A549 (cell line): ENCODE measurements around the gene KCNQ5. TPM values are rescaled to one million over a fixed set of nuclear protein-coding genes. Genes with fewer than 3 reads are reported as not detected.

ENCODE experiments used
- ATAC-seq, 2 experiments: fragments of 200-7000 bp in 1 of 2; fragments of >200 bp in 1 of 2; cut with Nextera tagmentation in 1 of 2; cut with Tn5 transposase in 1 of 2; 3 replicates each; pipeline versions ENCODE4 v1.8.0 to v1.9.1; 2018 to 2020; ENCODE audit warnings: mild to moderate bottlenecking in 1 of 2, moderate library complexity in 1 of 2
- CTCF ChIA-PET: fragments of 300-600 bp; sonication (Branson Sonifier 250); formaldehyde crosslinking; extraction: SDS; loops from one replicate; lab custom pipeline; 2021; ENCODE audit warnings: antibody characterized with exemption, inconsistent platforms; lab: Yijun Ruan, JAX
- POLR2A ChIA-PET: fragments of 350-600 bp; formaldehyde crosslinking; extraction: SDS; loops from one replicate; lab custom pipeline; 2021; ENCODE audit warnings: antibody characterized with exemption, inconsistent platforms; lab: Yijun Ruan, JAX
- DNase-seq, 2 experiments: peaks; one replicate each; pipeline versions ENCODE4 v3.0.0 to v3.0.0-alpha.2; 2011 to 2016; ENCODE audit warnings: low read depth in 1 of 2, low spot score in 1 of 2
- FAIRE-seq: peaks from 2 replicates; lab custom pipeline; 2011; peaks lifted over from hg19 to GRCh38; lab: Jason Lieb, UNC
- H3K27ac ChIP-seq, 2 experiments: fragments of >200 bp; sonication (Bioruptor Twin); formaldehyde crosslinking; 3 replicates each; pipeline ENCODE4 v1.5.1; 2016 to 2017
- H3K4me1 ChIP-seq: fragments of >200 bp; sonication (Bioruptor Twin); formaldehyde crosslinking; 3 replicates; pipeline ENCODE4 v1.6.1; 2016
- H3K4me2 ChIP-seq: fragments of >200 bp; sonication (Bioruptor Twin); formaldehyde crosslinking; 3 replicates; pipeline ENCODE4 v1.6.1; 2016
- H3K4me3 ChIP-seq: fragments of >200 bp; sonication (Bioruptor Twin); formaldehyde crosslinking; 3 replicates; pipeline ENCODE4 v1.5.1; 2016
- H3K9me3 ChIP-seq: fragments of >200 bp; sonication (Bioruptor Twin); formaldehyde crosslinking; 3 replicates; pipeline ENCODE4 v1.6.1; 2016
- CBX2 ChIP-seq: fragments of 200-600 bp; sonication (generic); IDR thresholded peaks from 2 replicates; pipeline ENCODE4 v1.6.1; 2016; ENCODE audit warnings: low read depth, mild to moderate bottlenecking, borderline replicate concordance
- CBX8 ChIP-seq: fragments of 200-600 bp; sonication (generic); IDR thresholded peaks from 2 replicates; pipeline ENCODE4 v1.6.1; 2016
- CHD2 ChIP-seq: fragments of 150-350 bp; IDR thresholded peaks from 2 replicates; pipeline ENCODE4 v1.6.1; 2014; ENCODE audit warnings: low read length; ENCODE audit not compliant: partially characterized antibody
- CHD4 ChIP-seq: fragments of 200-600 bp; sonication (generic); IDR thresholded peaks from 2 replicates; pipeline ENCODE4 v1.6.1; 2016; ENCODE audit warnings: antibody characterized with exemption, mild to moderate bottlenecking, borderline replicate concordance
- E2F6 ChIP-seq: IDR thresholded peaks from 2 replicates; pipeline ENCODE4 v1.6.1; 2012; ENCODE audit warnings: low read depth, borderline replicate concordance
- EHMT2 ChIP-seq: fragments of 200-600 bp; sonication (generic); IDR thresholded peaks from 2 replicates; pipeline ENCODE4 v1.6.1; 2016; ENCODE audit warnings: antibody characterized with exemption, low read depth, mild to moderate bottlenecking, moderate library complexity
- ELK1 ChIP-seq: fragments of 150-350 bp; IDR thresholded peaks from 2 replicates; pipeline ENCODE4 v1.6.1; 2014; ENCODE audit warnings: low read depth, mild to moderate bottlenecking, low read length
- FOSL2 ChIP-seq, 2 experiments: fragments of 450-650 bp in 1 of 2; fragments of >200 bp in 1 of 2; sonication (Bioruptor Twin) in 1 of 2; formaldehyde crosslinking; IDR thresholded peaks; 2 replicates each; pipeline versions ENCODE4 v1.5.0 to v1.6.1; 2016 to 2020; ENCODE audit warnings: mild to moderate bottlenecking in 1 of 2, moderate library complexity in 1 of 2
- HMGXB4 ChIP-seq: fragments of 250-450 bp; sonication (Bioruptor Pico); IDR thresholded peaks from 2 replicates; pipeline ENCODE4 v1.5.0; 2021; ENCODE audit warnings: mild to moderate bottlenecking, moderate library complexity, borderline replicate concordance
- HOXA7 ChIP-seq: fragments of 250-450 bp; sonication (Bioruptor Pico); IDR thresholded peaks from 2 replicates; pipeline ENCODE4 v1.5.0; 2020; ENCODE audit warnings: mild to moderate bottlenecking, moderate library complexity
- HOXB13 ChIP-seq: fragments of 250-450 bp; sonication (Bioruptor Pico); IDR thresholded peaks from 2 replicates; pipeline ENCODE4 v1.5.0; 2020; ENCODE audit warnings: low read depth, mild to moderate bottlenecking, moderate library complexity
- JUN ChIP-seq, 2 experiments: fragments of >200 bp; sonication (Bioruptor Twin); formaldehyde crosslinking; IDR thresholded peaks; 2 replicates in 1 of 2; 3 replicates in 1 of 2; pipeline ENCODE4 v1.6.1; 2016 to 2017
- KDM1A ChIP-seq: fragments of 200-600 bp; sonication (generic); IDR thresholded peaks from 2 replicates; pipeline ENCODE4 v1.6.1; 2016; ENCODE audit warnings: low read depth, mild to moderate bottlenecking
- MAX ChIP-seq: IDR thresholded peaks from 2 replicates; pipeline ENCODE4 v1.6.1; 2012
- MYC ChIP-seq: IDR thresholded peaks from 2 replicates; pipeline ENCODE4 v1.6.1; 2012; ENCODE audit warnings: mild to moderate bottlenecking, inconsistent platforms, low read length, improper control_type of control experiment, borderline replicate concordance
- NPAS2 ChIP-seq: fragments of 250-450 bp; sonication (Bioruptor Pico); IDR thresholded peaks from 2 replicates; pipeline ENCODE4 v1.8.0; 2022; ENCODE audit warnings: mild to moderate bottlenecking, moderate library complexity, borderline replicate concordance
- PHF8 ChIP-seq: fragments of 200-600 bp; sonication (generic); IDR thresholded peaks from 2 replicates; pipeline ENCODE4 v1.6.1; 2016; ENCODE audit warnings: low read depth, mild to moderate bottlenecking, antibody characterized with exemption, moderate library complexity, borderline replicate concordance
- RFX5 ChIP-seq: fragments of 450-650 bp; IDR thresholded peaks from 2 replicates; pipeline ENCODE4 v1.7.1; 2014; ENCODE audit warnings: antibody characterized with exemption, mild to moderate bottlenecking, moderate library complexity
- ZC3H11A ChIP-seq: fragments of 450-650 bp; IDR thresholded peaks from 2 replicates; pipeline ENCODE4 v1.6.1; 2014; ENCODE audit warnings: antibody characterized with exemption, mild to moderate bottlenecking
- ZFP36 ChIP-seq: fragments of 450-650 bp; IDR thresholded peaks from 2 replicates; pipeline ENCODE4 v1.6.1; 2014; ENCODE audit warnings: borderline replicate concordance; ENCODE audit not compliant: partially characterized antibody
- ZNF302 ChIP-seq: fragments of 250-450 bp; sonication (Bioruptor Pico); IDR thresholded peaks from 2 replicates; pipeline ENCODE4 v1.9.0; 2021; ENCODE audit warnings: inconsistent platforms, mild to moderate bottlenecking, moderate library complexity
- WGBS: methylation state at CpG from one replicate; pipeline ENCODE4 v1.1.6; 2017; ENCODE audit errors: missing lambda C conversion rate; 5-methylcytosine and 5-hydroxymethylcytosine counted together
- polyA plus RNA-seq, 4 experiments: library from polyadenylated mRNA; depleted of rRNA in 3 of 4; stranded (reverse); fragments of >200 nt; fragmentation: RNase III in 1 of 4; extraction: RNeasy Plus Mini Kit Qiagen cat#74134 plus additional on column Dnase treatment in 1 of 4; gene quantifications; 2 replicates in 3 of 4; 3 replicates in 1 of 4; pipeline ENCODE4 v1.2.3, GENCODE V29; 2011 to 2017
- TF ChIP-seq, protein P1 (sequence below): fragments of >200 bp; sonication (Bioruptor Twin); formaldehyde crosslinking; IDR thresholded peaks from 2 replicates; pipeline ENCODE4 v1.6.1; 2016

KCNQ5 gene
- polyA plus RNA-seq, 2 of the 4 experiments (the other 2 are of a cell fraction) = 1.2 to 1.3 TPM

DNA sequence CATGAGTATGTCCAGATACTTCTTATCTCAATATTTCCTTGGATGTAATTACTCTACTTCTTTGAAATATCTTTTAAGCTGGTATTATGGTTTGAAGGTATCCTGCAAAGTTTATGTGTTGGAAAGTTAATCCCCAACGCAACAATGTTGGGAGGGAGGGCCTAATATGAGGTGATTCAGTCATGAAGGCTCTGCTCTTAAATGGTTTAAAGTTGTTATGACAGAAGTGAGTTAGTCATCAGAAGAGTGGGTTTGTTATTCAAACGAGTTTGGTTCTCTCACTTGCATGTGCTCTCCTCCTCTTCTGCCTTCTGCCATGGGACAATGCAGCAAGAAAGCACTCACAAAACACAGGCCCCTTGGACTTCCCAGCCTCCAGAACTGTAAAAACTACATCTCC lies 176.3 kb downstream of the KCNQ5 start:
- POLR2A ChIA-PET = no interaction called here
- H3K27ac ChIP-seq = no peak overlapping the region
- no peak overlapping the region for H3K4me3 ChIP-seq
- FAIRE-seq = no peak
- ATAC-seq = no peak
- H3K9me3 ChIP-seq = no peaks in the 10 kb centered on the region
- CTCF ChIA-PET = no interaction called here
- DNase-seq = no peak
- WGBS = 36% methylated on average over 2 of the region's 2 CpGs
- no peaks in the 10 kb centered on the region for H3K4me1 ChIP-seq
- TF ChIP-seq ZC3H11A = no peak
- no peak for TF ChIP-seq ZFP36
- TF ChIP-seq MYC = no peak
- TF ChIP-seq CHD4 = no peak
- TF ChIP-seq HMGXB4 (CRISPR knock-in tag) = no peak
- TF ChIP-seq CBX2 = no peak
- TF ChIP-seq NPAS2 (CRISPR knock-in tag) = no peak
- no peak for TF ChIP-seq ELK1
- TF ChIP-seq RFX5 = no peak
- no peak for TF ChIP-seq PHF8
- no peak for TF ChIP-seq CHD2
- TF ChIP-seq EHMT2 = no peak
- H3K4me2 ChIP-seq = no peak overlapping the region

DNA sequence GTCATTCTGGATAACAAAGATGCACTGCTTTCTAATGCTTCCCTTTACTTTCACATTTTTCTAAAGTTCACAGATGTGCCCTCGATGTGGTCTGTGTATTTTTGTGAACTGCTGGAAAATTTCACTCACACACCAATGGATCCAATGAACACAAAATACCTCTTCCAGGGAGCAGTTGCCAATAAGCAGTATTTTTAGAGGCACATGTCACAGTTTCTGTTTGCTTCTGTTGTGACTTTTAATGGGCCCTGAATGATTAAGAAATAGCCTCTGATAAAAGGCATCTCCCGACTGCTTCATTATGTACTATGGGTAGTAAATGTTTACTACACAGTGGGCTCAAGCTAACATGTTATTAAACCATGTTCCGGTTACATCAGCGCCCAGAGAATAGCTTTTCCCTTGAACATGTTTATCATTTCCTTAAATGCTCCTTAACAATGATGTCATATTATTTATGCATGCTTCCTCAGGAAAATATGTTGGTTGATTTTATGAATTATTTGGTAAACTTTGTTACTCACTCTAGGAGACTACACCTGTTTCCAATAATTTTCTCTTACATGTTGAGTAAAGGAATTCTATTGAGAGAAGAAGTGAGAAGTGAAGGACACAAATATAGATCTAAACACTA lies 188.0 kb downstream of the KCNQ5 start:
- no peak for TF ChIP-seq KDM1A
- no peak for TF ChIP-seq JUN (IDR thresholded peaks at IDR 0.05)
- no peak for TF ChIP-seq FOSL2 (IDR thresholded peaks at IDR 0.05)
- TF ChIP-seq FOSL2 (CRISPR knock-in tag; IDR thresholded peaks at IDR 0.05) = no peak
- TF ChIP-seq E2F6 = no peak
- no peak for TF ChIP-seq ZNF302 (CRISPR knock-in tag)
- TF ChIP-seq ZC3H11A = no peak
- TF ChIP-seq MAX = no peak
- no peak for TF ChIP-seq HOXB13
- TF ChIP-seq CBX8 = no peak
- no peak for TF ChIP-seq HOXA7 (CRISPR knock-in tag)
- TF ChIP-seq NPAS2 (CRISPR knock-in tag) = no peak
- TF ChIP-seq, protein P1, sequence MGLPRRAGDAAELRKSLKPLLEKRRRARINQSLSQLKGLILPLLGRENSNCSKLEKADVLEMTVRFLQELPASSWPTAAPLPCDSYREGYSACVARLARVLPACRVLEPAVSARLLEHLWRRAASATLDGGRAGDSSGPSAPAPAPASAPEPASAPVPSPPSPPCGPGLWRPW = no peak
- no peak for TF ChIP-seq MYC
- TF ChIP-seq CHD4 = no peak
- no peak for TF ChIP-seq CHD2
- TF ChIP-seq ELK1 = no peak
- TF ChIP-seq, all 56 proteins: peak for 0
- FAIRE-seq (no peak), ATAC-seq (no peak), DNase-seq (no peak)
- POLR2A ChIA-PET = no interaction called here
- 56% methylated on average over 4 of the region's 4 CpGs for WGBS
- Histone ChIP-seq H3K4me2 (no peak overlapping the region), H3K9me3 (no peaks in the 10 kb centered on the region), H3K4me1 (no peaks in the 10 kb centered on the region), H3K4me3 (no peak overlapping the region), H3K27ac (no peak overlapping the region)
- CTCF ChIA-PET = no interaction called here
